Type B pancreatic cell (in vitro differentiated cells): ENCODE results near the gene DNMT3L. TPM values are rescaled to one million over a fixed set of nuclear protein-coding genes. Genes with fewer than 3 reads are reported as not detected.

Experiments
- DNase-seq: peaks from one replicate; pipeline ENCODE4 v3.0.0; 2021; ENCODE audit warnings: mixed read lengths; ENCODE audit not compliant: unreplicated experiment; ENCODE audit errors: extremely low spot score
- H3K27ac Mint-ChIP-seq: 2 replicates; pipeline ENCODE4 v1.8.0; 2021; ENCODE audit warnings: mild to moderate bottlenecking, mixed read lengths
- H3K27me3 Mint-ChIP-seq: 2 replicates; pipeline ENCODE4 v1.8.0; 2021; ENCODE audit warnings: mixed read lengths
- H3K36me3 Mint-ChIP-seq: 2 replicates; pipeline ENCODE4 v1.8.0; 2021; ENCODE audit warnings: mixed read lengths
- H3K4me1 Mint-ChIP-seq: one replicate; pipeline ENCODE4 v1.8.0; 2021; ENCODE audit warnings: mixed read lengths; ENCODE audit not compliant: unreplicated experiment
- H3K4me3 Mint-ChIP-seq: 2 replicates; pipeline ENCODE4 v1.8.0; 2021; ENCODE audit warnings: mild to moderate bottlenecking, mixed read lengths
- H3K9me3 Mint-ChIP-seq: 2 replicates; pipeline ENCODE4 v1.8.0; 2021; ENCODE audit warnings: mixed read lengths
- CTCF ChIP-seq: fragments of 200-600 bp; sonication (generic); conservative IDR thresholded peaks from 2 replicates; pipeline ENCODE4 v1.5.0; 2021; ENCODE audit warnings: antibody characterized with exemption, mild to moderate bottlenecking
- total RNA-seq: library from RNA; stranded (reverse); gene quantifications from 2 replicates; pipeline ENCODE4 v1.2.1, GENCODE V29; 2021; ENCODE audit warnings: low replicate concordance

DNMT3L gene
- total RNA-seq, 1 donor from 2014 or later, result not detected

DNA sequence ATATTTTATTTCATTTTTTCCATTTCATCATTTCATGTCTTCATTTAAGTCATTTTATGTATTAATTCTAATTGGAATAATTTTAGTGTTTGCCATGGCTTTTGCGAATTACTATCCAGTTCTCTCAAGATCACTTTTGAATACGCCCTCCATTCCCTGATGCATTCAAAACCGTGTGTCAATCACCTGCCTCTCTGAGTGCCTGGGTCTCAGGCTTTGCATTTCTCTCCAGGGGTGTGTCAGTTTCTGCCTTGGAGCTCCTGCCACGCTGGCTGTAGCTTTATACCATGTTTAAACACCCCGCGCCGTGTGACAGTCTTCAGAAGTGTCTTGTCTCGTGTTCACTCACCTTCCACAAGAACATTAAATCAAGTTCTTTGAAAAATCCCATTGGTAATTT, 7.4 kb upstream of the DNMT3L start:
- Mint-ChIP-seq H3K4me3 (no peak overlapping the region), H3K9me3 (no peaks in the 10 kb centered on the region), H3K27ac (peak overlapping the region; percentile 82), H3K36me3 (no peaks in the 10 kb centered on the region), H3K4me1 (no peaks in the 10 kb centered on the region), H3K27me3 (no peaks in the 10 kb centered on the region)
- TF ChIP-seq CTCF, result no peak
- DNase-seq, result no peak

GRCh38 chr21:44267655-44268142, 6.0 kb upstream of the DNMT3L start:
- TF ChIP-seq CTCF, result no peak
- H3K27me3 Mint-ChIP-seq, result no peaks in the 10 kb centered on the region
- peaks cover 5% of the 10 kb centered on the region for H3K4me1 Mint-ChIP-seq
- no peaks in the 10 kb centered on the region for H3K36me3 Mint-ChIP-seq
- H3K27ac Mint-ChIP-seq, result no peak overlapping the region
- no peak overlapping the region for H3K4me3 Mint-ChIP-seq
- no peak for DNase-seq
- H3K9me3 Mint-ChIP-seq, result no peaks in the 10 kb centered on the region

DNA sequence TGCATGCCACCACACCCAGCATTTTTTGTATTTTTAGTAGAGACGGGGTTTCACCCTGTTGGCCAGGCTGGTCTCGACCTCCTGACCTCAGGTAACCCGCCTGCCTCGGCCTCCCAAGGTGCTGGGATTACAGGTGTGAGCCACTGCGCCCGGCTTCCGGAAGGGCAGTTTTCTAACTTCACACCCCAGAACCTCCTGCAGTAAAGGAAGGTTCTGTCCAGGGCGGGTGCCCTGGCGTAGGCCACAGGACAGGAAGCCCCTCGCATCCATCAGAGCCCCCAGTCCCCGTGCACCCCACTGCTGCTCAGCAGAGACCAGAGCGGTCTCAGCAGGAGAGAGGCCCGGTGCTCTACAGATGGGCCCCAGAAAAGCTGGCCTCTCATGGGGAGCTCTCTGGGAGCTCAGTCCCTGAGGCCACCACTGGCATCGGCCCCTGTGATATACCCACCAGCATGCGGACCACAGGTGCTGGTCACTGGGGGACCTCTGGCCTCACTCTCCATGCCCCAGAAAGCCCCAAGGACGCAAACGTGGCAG, 4.1 kb upstream of the DNMT3L start:
- Mint-ChIP-seq H3K4me3 (no peak overlapping the region), H3K36me3 (no peaks in the 10 kb centered on the region), H3K27me3 (no peaks in the 10 kb centered on the region), H3K27ac (no peak overlapping the region), H3K4me1 (peaks cover 5% of the 10 kb centered on the region), H3K9me3 (no peaks in the 10 kb centered on the region)
- no peak for DNase-seq
- no peak for TF ChIP-seq CTCF

- H3K4me1 Mint-ChIP-seq, result peaks cover 5% of the 10 kb centered on the region
- no peak for TF ChIP-seq CTCF
- no peak overlapping the region for H3K27ac Mint-ChIP-seq
- no peaks in the 10 kb centered on the region for H3K36me3 Mint-ChIP-seq
- DNase-seq, result no peak
- no peaks in the 10 kb centered on the region for H3K9me3 Mint-ChIP-seq
- no peaks in the 10 kb centered on the region for H3K27me3 Mint-ChIP-seq
- H3K4me3 Mint-ChIP-seq, result peak overlapping the region; percentile 44
Observed at GRCh38 chr21:44263768-44264167, 2.1 kb upstream of the DNMT3L start.

GRCh38 chr21:44263221-44263760, 1.6 kb upstream of the DNMT3L start:
- Mint-ChIP-seq H3K4me1 (peaks cover 5% of the 10 kb centered on the region), H3K27ac (no peak overlapping the region), H3K9me3 (no peaks in the 10 kb centered on the region), H3K36me3 (no peaks in the 10 kb centered on the region), H3K4me3 (peak overlapping the region; percentile 44), H3K27me3 (no peaks in the 10 kb centered on the region)
- DNase-seq, result no peak
- no peak for TF ChIP-seq CTCF
